GM12891 (cell line): ENCODE data around the gene POLR3B.

Source experiments
- POLR2A ChIP-seq: IDR thresholded peaks from 2 replicates; pipeline ENCODE4 v1.6.1; 2011; ENCODE audit warnings: low read depth, low read length, control low read depth
- POLR2AphosphoS5 ChIP-seq: IDR thresholded peaks from 2 replicates; pipeline ENCODE4 v1.6.1; 2011; ENCODE audit warnings: low read depth, low read length, control low read depth
- SPI1 ChIP-seq: IDR thresholded peaks from 2 replicates; pipeline ENCODE4 v1.6.1; 2011; ENCODE audit warnings: low read depth, low read length, control low read depth
- TAF1 ChIP-seq: IDR thresholded peaks from 2 replicates; pipeline ENCODE4 v1.6.1; 2011; ENCODE audit warnings: low read depth, low read length, control low read depth

GRCh38 chr12:106358396-106359241 lies 1.1 kb downstream of the POLR3B start:
- TF ChIP-seq TAF1 (no peak), POLR2AphosphoS5 (no peak), POLR2A (no peak), SPI1 (peak; percentile 49; the same call in 1 of the 2 replicates)
